ENCODE results near the gene HDAC9.

HDAC9 gene

GRCh38 chr7:19011212-19011611, 515.7 kb downstream of the HDAC9 start:
- Histone ChIP-seq H3K36me3 (ENCODE audit: control insufficient read depth, insufficient read depth, low read length) (no peaks in the 10 kb centered on the region), H3K27me3 (replicated peaks; ENCODE audit: control insufficient read depth, insufficient read depth, low read length) (no peaks in the 10 kb centered on the region), H3K4me3 (replicated peaks; ENCODE audit: low read depth, low read length) (no peak overlapping the region)
- DNase-seq (ENCODE audit: extremely low read depth, insufficient read length) = no peak
- TF ChIP-seq CTCF (IDR thresholded peaks at IDR 0.05; ENCODE audit: insufficient read depth, low read length, poor library complexity, severe bottlenecking) = no peak

- Histone ChIP-seq H3K27me3 (replicated peaks; ENCODE audit: control insufficient read depth, insufficient read depth, low read length) (no peaks in the 10 kb centered on the region), H3K4me3 (replicated peaks; ENCODE audit: low read depth, low read length) (no peak overlapping the region), H3K36me3 (ENCODE audit: control insufficient read depth, insufficient read depth, low read length) (no peaks in the 10 kb centered on the region)
- TF ChIP-seq CTCF (IDR thresholded peaks at IDR 0.05; ENCODE audit: insufficient read depth, low read length, poor library complexity, severe bottlenecking) = no peak
- no peak for DNase-seq (ENCODE audit: extremely low read depth, insufficient read length)
These were observed 519.5 kb downstream of the HDAC9 start for GRCh38 chr7:19015098-19015497.

GRCh38 chr7:19016140-19016539, 520.6 kb downstream of the HDAC9 start:
- DNase-seq (ENCODE audit: extremely low read depth, insufficient read length) = no peak
- Histone ChIP-seq H3K4me3 (replicated peaks; ENCODE audit: low read depth, low read length) (no peak overlapping the region), H3K36me3 (ENCODE audit: control insufficient read depth, insufficient read depth, low read length) (no peaks in the 10 kb centered on the region), H3K27me3 (replicated peaks; ENCODE audit: control insufficient read depth, insufficient read depth, low read length) (no peaks in the 10 kb centered on the region)
- TF ChIP-seq CTCF (IDR thresholded peaks at IDR 0.05; ENCODE audit: insufficient read depth, low read length, poor library complexity, severe bottlenecking) = no peak

GRCh38 chr7:19017374-19017773, 521.8 kb downstream of the HDAC9 start:
- Histone ChIP-seq H3K36me3 (ENCODE audit: control insufficient read depth, insufficient read depth, low read length) (no peaks in the 10 kb centered on the region), H3K27me3 (replicated peaks; ENCODE audit: control insufficient read depth, insufficient read depth, low read length) (no peaks in the 10 kb centered on the region), H3K4me3 (replicated peaks; ENCODE audit: low read depth, low read length) (no peak overlapping the region)
- TF ChIP-seq CTCF (IDR thresholded peaks at IDR 0.05; ENCODE audit: insufficient read depth, low read length, poor library complexity, severe bottlenecking) = no peak
- no peak for DNase-seq (ENCODE audit: extremely low read depth, insufficient read length)

GRCh38 chr7:19020062-19020461, 524.5 kb downstream of the HDAC9 start:
- H3K4me3 ChIP-seq (replicated peaks; ENCODE audit: low read depth, low read length) = no peak overlapping the region
- DNase-seq (ENCODE audit: extremely low read depth, insufficient read length) = no peak
- no peaks in the 10 kb centered on the region for H3K27me3 ChIP-seq (replicated peaks; ENCODE audit: control insufficient read depth, insufficient read depth, low read length)
- no peak for TF ChIP-seq CTCF (IDR thresholded peaks at IDR 0.05; ENCODE audit: insufficient read depth, low read length, poor library complexity, severe bottlenecking)
- no peaks in the 10 kb centered on the region for H3K36me3 ChIP-seq (ENCODE audit: control insufficient read depth, insufficient read depth, low read length)

- TF ChIP-seq CTCF (IDR thresholded peaks at IDR 0.05; ENCODE audit: insufficient read depth, low read length, poor library complexity, severe bottlenecking) = no peak
- DNase-seq (ENCODE audit: extremely low read depth, insufficient read length) = no peak
- Histone ChIP-seq H3K27me3 (replicated peaks; ENCODE audit: control insufficient read depth, insufficient read depth, low read length) (no peaks in the 10 kb centered on the region), H3K4me3 (replicated peaks; ENCODE audit: low read depth, low read length) (no peak overlapping the region), H3K36me3 (ENCODE audit: control insufficient read depth, insufficient read depth, low read length) (no peaks in the 10 kb centered on the region)
These were observed 525.2 kb downstream of the HDAC9 start for GRCh38 chr7:19020711-19021110.
